H1 (cell line): ENCODE measurements around the gene ABHD12. TPM values are rescaled to one million over a fixed set of nuclear protein-coding genes. Genes with fewer than 3 reads are reported as not detected.

Experiments used
- CTCF ChIA-PET: fragments of 300-600 bp; sonication (Branson Sonifier 250); formaldehyde crosslinking; loops from one replicate; lab custom pipeline; 2021; ENCODE audit not compliant: partially characterized antibody; lab: Charles Lee
- POLR2A ChIA-PET: fragments of 300-600 bp; sonication (Branson Sonifier 250); formaldehyde crosslinking; loops from one replicate; lab custom pipeline; 2021; ENCODE audit warnings: inconsistent platforms; ENCODE audit not compliant: partially characterized antibody; lab: Charles Lee
- DNase-seq, 2 experiments: peaks; one replicate each; pipeline versions ENCODE4 v3.0.0 to v3.0.0-alpha.2; 2010 to 2022; ENCODE audit warnings: low spot score in 2 of 2, low read depth in 1 of 2, mixed read lengths in 1 of 2
- FAIRE-seq: peaks from 2 replicates; lab custom pipeline; 2011; peaks lifted over from hg19 to GRCh38; lab: Jason Lieb, UNC
- H2AFZ ChIP-seq: 2 replicates; pipeline ENCODE4 v1.8.1; 2012; ENCODE audit warnings: low read length, inconsistent platforms
- H2AK5ac ChIP-seq: 2 replicates; pipeline ENCODE4 v1.6.1; 2013; ENCODE audit warnings: low read depth, low read length
- H2BK120ac ChIP-seq: replicated peaks from 2 replicates; pipeline ENCODE3; 2013; ENCODE audit warnings: low read depth, low read length, inconsistent platforms
- H2BK12ac ChIP-seq: 2 replicates; pipeline ENCODE4 v1.6.1; 2013; ENCODE audit warnings: low read depth, low read length
- H2BK15ac ChIP-seq: 2 replicates; pipeline ENCODE4 v1.6.1; 2013; ENCODE audit warnings: low read length
- H2BK20ac ChIP-seq: 2 replicates; pipeline ENCODE4 v1.6.1; 2013; ENCODE audit warnings: low read length
- H2BK5ac ChIP-seq: 2 replicates; pipeline ENCODE4 v1.6.1; 2013; ENCODE audit warnings: low read depth, low read length
- H3K14ac ChIP-seq: 2 replicates; pipeline ENCODE4 v1.6.1; 2013; ENCODE audit warnings: inconsistent platforms; ENCODE audit not compliant: insufficient read length
- H3K18ac ChIP-seq: 2 replicates; pipeline ENCODE4 v1.6.1; 2013; ENCODE audit warnings: low read length; ENCODE audit errors: extremely low read depth
- H3K23ac ChIP-seq: 2 replicates; pipeline ENCODE4 v1.6.1; 2013; ENCODE audit warnings: inconsistent platforms; ENCODE audit not compliant: insufficient read length
- H3K23me2 ChIP-seq: 2 replicates; pipeline ENCODE4 v1.6.1; 2013; ENCODE audit warnings: low read depth, low read length
- H3K27ac ChIP-seq: 2 replicates; pipeline ENCODE4 v1.6.1; 2011; ENCODE audit warnings: low read depth, low read length, inconsistent platforms
- H3K27me3 ChIP-seq, 4 experiments: replicated peaks in 1 of 4; 1 replicate in 1 of 4; 2 replicates in 3 of 4; pipeline versions ENCODE4 v1.6.1 to v1.8.1; 2011 to 2013; ENCODE audit warnings: low read length in 3 of 4, mild to moderate bottlenecking in 3 of 4, inconsistent platforms in 2 of 4, mixed read lengths in 2 of 4, moderate library complexity in 1 of 4; ENCODE audit not compliant: control insufficient read depth in 3 of 4, insufficient read depth in 3 of 4; ENCODE audit errors: extremely low read depth in 1 of 4
- H3K36me3 ChIP-seq, 4 experiments: 2 replicates each; pipeline versions ENCODE4 v1.6.1 to v1.8.1; 2011 to 2013; ENCODE audit warnings: mild to moderate bottlenecking in 4 of 4, low read length in 3 of 4, moderate library complexity in 2 of 4, control low read depth in 1 of 4, inconsistent platforms in 1 of 4; ENCODE audit not compliant: insufficient read depth in 4 of 4, control insufficient read depth in 2 of 4
- H3K4ac ChIP-seq: replicated peaks from 2 replicates; pipeline ENCODE3; 2013; ENCODE audit warnings: low read length, low read depth, mixed read lengths, inconsistent platforms; ENCODE audit not compliant: insufficient read length
- H3K4me1 ChIP-seq, 4 experiments: replicated peaks in 1 of 4; 1 replicate in 1 of 4; 2 replicates in 3 of 4; pipeline versions ENCODE4 v1.6.1 to v1.8.1; 2011 to 2013; ENCODE audit warnings: low read length in 3 of 4, inconsistent platforms in 2 of 4, mixed read lengths in 1 of 4; ENCODE audit not compliant: insufficient read depth in 4 of 4, control insufficient read depth in 3 of 4
- H3K4me2 ChIP-seq, 2 experiments: 2 replicates each; pipeline versions ENCODE4 v1.6.1 to v1.8.1; 2011 to 2013; ENCODE audit warnings: low read depth in 2 of 2, low read length in 2 of 2, control low read depth in 1 of 2, inconsistent platforms in 1 of 2, mild to moderate bottlenecking in 1 of 2; ENCODE audit not compliant: insufficient read depth in 1 of 2
- H3K4me3 ChIP-seq, 4 experiments: fragments of 200-600, 300-600 bp in 1 of 4; sonication (generic), shearing (Covaris generic), sonication (Bioruptor Twin) in 1 of 4; 2 replicates each; pipeline versions ENCODE4 v1.5.1 to v1.8.1; 2011 to 2016; ENCODE audit warnings: low read length in 4 of 4, low read depth in 3 of 4, control low read depth in 2 of 4, inconsistent platforms in 2 of 4, mild to moderate bottlenecking in 2 of 4, mixed read lengths in 1 of 4, moderate library complexity in 1 of 4; ENCODE audit not compliant: insufficient read depth in 2 of 4; ENCODE audit errors: extremely low read depth in 1 of 4
- H3K56ac ChIP-seq: replicated peaks from 2 replicates; pipeline ENCODE3; 2013; ENCODE audit warnings: low read depth, mild to moderate bottlenecking, mixed read lengths, low read length, inconsistent platforms; ENCODE audit not compliant: insufficient read length
- H3K79me1 ChIP-seq: 2 replicates; pipeline ENCODE4 v1.6.1; 2013; ENCODE audit warnings: low read depth, low read length, control low read depth
- H3K79me2 ChIP-seq, 2 experiments: 2 replicates each; pipeline versions ENCODE4 v1.6.1 to v1.8.1; 2012 to 2013; ENCODE audit warnings: low read length in 2 of 2, mild to moderate bottlenecking in 2 of 2, inconsistent platforms in 1 of 2; ENCODE audit not compliant: insufficient read depth in 2 of 2, control insufficient read depth in 1 of 2
- H3K9ac ChIP-seq, 4 experiments: replicated peaks in 1 of 4; 1 replicate in 1 of 4; 2 replicates in 3 of 4; pipeline versions ENCODE4 v1.6.1 to v1.8.1; 2011 to 2013; ENCODE audit warnings: low read depth in 3 of 4, low read length in 3 of 4, control low read depth in 2 of 4, mild to moderate bottlenecking in 2 of 4, moderate library complexity in 2 of 4, inconsistent platforms in 1 of 4; ENCODE audit errors: extremely low read depth in 1 of 4
- H3K9me3 ChIP-seq, 2 experiments: 2 replicates each; pipeline versions ENCODE4 v1.6.1 to v1.8.1; 2012 to 2013; ENCODE audit warnings: mild to moderate bottlenecking in 2 of 2, moderate library complexity in 2 of 2, control low read depth in 1 of 2, inconsistent platforms in 1 of 2, low read depth in 1 of 2, low read length in 1 of 2, mixed read lengths in 1 of 2; ENCODE audit not compliant: insufficient read depth in 2 of 2
- H4K20me1 ChIP-seq, 2 experiments: replicated peaks in 1 of 2; 2 replicates each; pipeline versions ENCODE3 to v1.8.1; 2011 to 2013; ENCODE audit warnings: inconsistent platforms in 2 of 2, low read length in 2 of 2, mild to moderate bottlenecking in 1 of 2; ENCODE audit not compliant: insufficient read depth in 2 of 2, control insufficient read depth in 1 of 2
- H4K5ac ChIP-seq: 2 replicates; pipeline ENCODE4 v1.6.1; 2013; ENCODE audit warnings: low read length, low read depth, mixed read lengths, inconsistent platforms; ENCODE audit not compliant: insufficient read length
- H4K8ac ChIP-seq: 2 replicates; pipeline ENCODE4 v1.8.0; 2013; ENCODE audit warnings: mild to moderate bottlenecking, moderate library complexity, low read length, inconsistent platforms; ENCODE audit not compliant: insufficient read depth; ENCODE audit errors: extremely low read depth
- H4K91ac ChIP-seq: replicated peaks from 2 replicates; pipeline ENCODE3; 2013; ENCODE audit warnings: low read length, mixed read lengths, inconsistent platforms; ENCODE audit not compliant: insufficient read length
- CBX5 ChIP-seq: fragments of 300-800, 300-1000 bp; sonication (generic); IDR thresholded peaks from 2 replicates; pipeline ENCODE4 v1.7.1; 2016; ENCODE audit warnings: antibody characterized with exemption, low read length, low read depth
- CHD1 ChIP-seq: IDR thresholded peaks from 2 replicates; pipeline ENCODE4 v1.6.1; 2012; ENCODE audit warnings: low read depth, low read length, improper control_type of control experiment
- EP300 ChIP-seq, 2 experiments: IDR thresholded peaks; 1 replicate in 1 of 2; 2 replicates in 1 of 2; pipeline ENCODE4 v1.6.1; 2011 to 2012; ENCODE audit warnings: low read depth in 2 of 2, low read length in 2 of 2, mild to moderate bottlenecking in 2 of 2, borderline replicate concordance in 1 of 2, inconsistent platforms in 1 of 2, moderate library complexity in 1 of 2
- EZH2 ChIP-seq: fragments of 200-600 bp; sonication (generic); IDR thresholded peaks from 2 replicates; pipeline ENCODE4 v1.7.1; 2012; ENCODE audit warnings: low read depth, mild to moderate bottlenecking, moderate library complexity, low read length, inconsistent platforms; ENCODE audit not compliant: severe bottlenecking
- GABPA ChIP-seq: IDR thresholded peaks from 2 replicates; pipeline ENCODE4 v1.6.1; 2011; ENCODE audit warnings: mild to moderate bottlenecking, low read length, moderate library complexity, borderline replicate concordance; ENCODE audit not compliant: insufficient read depth
- JUND ChIP-seq: IDR thresholded peaks from 2 replicates; pipeline ENCODE4 v1.6.1; 2011; ENCODE audit warnings: mild to moderate bottlenecking, improper control_type of control experiment, low read length
- RXRA ChIP-seq: IDR thresholded peaks from 2 replicates; pipeline ENCODE4 v1.6.1; 2011; ENCODE audit warnings: low read depth, mild to moderate bottlenecking, low read length, moderate library complexity; ENCODE audit not compliant: insufficient read depth
- SIN3A ChIP-seq, 2 experiments: IDR thresholded peaks in 1 of 2; conservative IDR thresholded peaks in 1 of 2; 2 replicates each; pipeline ENCODE4 v1.6.1; 2011 to 2012; ENCODE audit warnings: low read length in 2 of 2, improper control_type of control experiment in 1 of 2, low read depth in 1 of 2, mild to moderate bottlenecking in 1 of 2
- SP2 ChIP-seq: IDR thresholded peaks from 2 replicates; pipeline ENCODE4 v1.6.1; 2012; ENCODE audit warnings: mild to moderate bottlenecking, low read length, inconsistent platforms
- SP4 ChIP-seq: IDR thresholded peaks from 2 replicates; pipeline ENCODE4 v1.6.1; 2012; ENCODE audit warnings: low read length, inconsistent platforms
- TAF7 ChIP-seq: optimal IDR thresholded peaks from 2 replicates; pipeline ENCODE3; 2011; ENCODE audit warnings: low read depth, mild to moderate bottlenecking, inconsistent platforms, low read length, moderate library complexity, borderline replicate concordance
- WGBS, 2 experiments: shearing (Covaris generic) in 1 of 2; methylation state at CpG; one replicate each; pipeline versions ENCODE4 v1.1.6 to v1.1.7; 2013 to 2015; ENCODE audit warnings: low lambda C conversion rate in 2 of 2, mixed read lengths in 2 of 2, inconsistent platforms in 1 of 2, low coverage in 1 of 2, missing lambda C conversion rate in 1 of 2; ENCODE audit not compliant: insufficient replicate concordance in 2 of 2, insufficient coverage in 1 of 2, insufficient read length in 1 of 2; ENCODE audit errors: extremely low coverage in 1 of 2, missing lambda C conversion rate in 1 of 2; 5-methylcytosine and 5-hydroxymethylcytosine counted together
- polyA plus RNA-seq, 7 experiments: library from polyadenylated mRNA; depleted of rRNA in 3 of 7; stranded (reverse) in 5 of 7; unstranded in 2 of 7; fragments of >200 nt in 5 of 7; fragments of 200-250 nt in 2 of 7; gene quantifications; 1 replicate in 5 of 7; 2 replicates in 1 of 7; 4 replicates in 1 of 7; pipeline versions ENCODE4 v1.2.1 to v1.2.3, GENCODE V29; 2011 to 2013; ENCODE audit warnings: missing spikeins in 2 of 7, mixed read lengths in 2 of 7
- total RNA-seq: library from RNA; stranded (reverse); fragmentation: NEBNext Ultra II Directional; extraction: Animal tissue kit (Norgen Biotek cat#: 25700); gene quantifications from 2 replicates; pipeline ENCODE4 v1.2.1, GENCODE V29; 2021

The ABHD12 gene
- total and polyA plus RNA-seq, 2 of the 8 experiments (the other 6 are each of a cell fraction or from before 2014, with no cell fraction given), result 31.3 to 59.5 TPM

- no peak overlapping the region for H3K18ac ChIP-seq
- H3K23ac ChIP-seq, result no peak overlapping the region
- peaks cover 2% of the 10 kb centered on the region in 2 experiments for H4K20me1 ChIP-seq
- H3K9ac ChIP-seq, result no peak overlapping the region
- H3K79me2 ChIP-seq, result no peaks in the 10 kb centered on the region
- ChIA-PET CTCF (interaction anchor here (0.8 to 2.2 kb wide), 6 partner anchors 10 to 379 kb away, joined by 3 to 16 read pairs (median 3); partner anchors contain the start of gene GINS1), POLR2A (interaction anchor here (0.5 to 0.7 kb wide), 3 partner anchors 11 to 947 kb away, joined by 3 read pairs; no protein-coding TSS in a partner anchor)
- no peak overlapping the region for H4K8ac ChIP-seq
- H3K27me3 ChIP-seq, result no peaks in the 10 kb centered on the region
- no peak overlapping the region for H3K14ac ChIP-seq
- H3K4me1 ChIP-seq, result peaks cover 0 to 3% (median 0%) of the 10 kb centered on the region in 4 experiments; a peak in 2 of 7 replicates
- no peak overlapping the region for H2BK20ac ChIP-seq
- H3K4ac ChIP-seq, result no peak overlapping the region
- no peak overlapping the region for H4K5ac ChIP-seq
- no peak overlapping the region for H3K4me3 ChIP-seq
- H3K9me3 ChIP-seq, result peaks cover 0 to 4% of the 10 kb centered on the region in 2 experiments; a peak in 1 of 4 replicates
- H2BK120ac ChIP-seq, result no peak overlapping the region
- H2AK5ac ChIP-seq, result no peak overlapping the region
- DNase-seq (no peak), FAIRE-seq (no peak)
- no peak overlapping the region for H2BK12ac ChIP-seq
- H2BK5ac ChIP-seq, result no peak overlapping the region
- no peak overlapping the region for H3K4me2 ChIP-seq
- no peak overlapping the region for H2BK15ac ChIP-seq
- no peak overlapping the region for H4K91ac ChIP-seq
- H2AFZ ChIP-seq, result no peak overlapping the region
- H3K23me2 ChIP-seq, result 0 out of 2 replicates have a peak, but pooled peaks cover 1% of the 10 kb centered on the region
- H3K36me3 ChIP-seq, result peaks cover 0 to 10% (median 1%) of the 10 kb centered on the region in 4 experiments; a peak in 3 of 8 replicates
- no peak overlapping the region for H3K27ac ChIP-seq
- H3K79me1 ChIP-seq, result no peaks in the 10 kb centered on the region; the same call in none of the 2 replicates
- H3K56ac ChIP-seq, result no peak overlapping the region
- WGBS, 2 experiments, result 86% methylated on average over 6 of the region's 6 CpGs; no CpG with 5 or more reads in 1 of the 2 experiments
- TF ChIP-seq JUND, result no peak
- no peak for TF ChIP-seq EZH2
- TF ChIP-seq TAF7, result no peak
- no peak for TF ChIP-seq RXRA
- TF ChIP-seq CHD1, result no peak
- TF ChIP-seq SP4, result no peak
- TF ChIP-seq CBX5, result no peak
- TF ChIP-seq SP2, result no peak
- TF ChIP-seq GABPA, result no peak
- TF ChIP-seq EP300 (IDR thresholded peaks at IDR 0.05; ENCODE audit: borderline replicate concordance in 1 of 2, low read depth in 2 of 2, low read length in 2 of 2), result no peak
- TF ChIP-seq SIN3A (conservative IDR thresholded peaks at IDR 0.05 in 1 of 2, IDR thresholded peaks at IDR 0.05 in 1 of 2; ENCODE audit: low read depth in 1 of 2, low read length in 2 of 2), result no peak
Observed at GRCh38 chr20:25310921-25311728, 79.5 kb downstream of the ABHD12 start.
